Neutrophil (primary cell): ENCODE measurements around the gene ADH7.

Source experiments
- H3K27ac ChIP-seq: fragments of 200-600 bp; sonication (generic); 2 replicates; pipeline ENCODE4 v1.5.1; 2016; ENCODE audit warnings: mild to moderate bottlenecking, moderate library complexity
- H3K27me3 ChIP-seq: fragments of 200-600 bp; sonication (generic); 2 replicates; pipeline ENCODE4 v1.6.0; 2016; ENCODE audit warnings: mild to moderate bottlenecking
- H3K36me3 ChIP-seq: fragments of 200-600 bp; sonication (generic); 2 replicates; pipeline ENCODE4 v1.5.1; 2017
- H3K4me1 ChIP-seq, 2 experiments: fragments of 200-600 bp in 1 of 2; sonication (generic) in 1 of 2; 1 replicate in 1 of 2; 2 replicates in 1 of 2; pipeline versions ENCODE4 v1.5.1 to v1.6.1; 2013 to 2016; ENCODE audit warnings: low read depth in 1 of 2, low read length in 1 of 2, mild to moderate bottlenecking in 1 of 2, moderate library complexity in 1 of 2; ENCODE audit not compliant: control insufficient read depth in 1 of 2, insufficient read depth in 1 of 2
- H3K4me3 ChIP-seq, 2 experiments: fragments of 200-600 bp in 1 of 2; sonication (generic) in 1 of 2; 1 replicate in 1 of 2; 2 replicates in 1 of 2; pipeline ENCODE4 v1.5.1; 2013 to 2016; ENCODE audit warnings: low read depth in 1 of 2, low read length in 1 of 2, mild to moderate bottlenecking in 1 of 2, moderate library complexity in 1 of 2
- H3K9me3 ChIP-seq: fragments of 200-600 bp; sonication (generic); 2 replicates; pipeline ENCODE4 v1.5.1; 2016
- TF ChIP-seq, protein P1 (sequence below): fragments of 200-600 bp; sonication (generic); IDR thresholded peaks from 2 replicates; pipeline ENCODE4 v1.5.1; 2016; ENCODE audit warnings: antibody characterized with exemption

ADH7 gene

DNA sequence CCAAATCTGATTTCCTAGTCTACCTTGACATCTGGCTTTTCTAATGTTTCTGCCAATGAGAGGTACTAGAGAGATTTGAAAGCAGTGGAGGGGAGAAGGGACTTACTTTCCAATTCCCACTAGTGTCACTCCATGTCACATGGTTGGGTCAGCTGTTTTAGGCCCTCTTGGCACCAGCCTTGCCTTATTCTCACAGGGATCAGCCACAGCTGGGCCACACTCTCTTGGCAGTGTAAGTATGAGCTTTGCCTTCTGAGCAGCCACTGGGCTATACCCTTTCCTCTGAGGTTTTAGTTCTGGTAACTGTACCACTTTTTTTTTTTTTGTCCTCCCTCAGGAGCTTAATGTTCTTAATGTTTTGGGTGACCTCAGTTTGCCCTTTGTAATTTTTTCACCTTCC is 72.4 kb downstream of the ADH7 start:
- Histone ChIP-seq H3K4me3 (no peak overlapping the region), H3K27ac (no peak overlapping the region), H3K36me3 (no peaks in the 10 kb centered on the region), H3K4me1 (no peaks in the 10 kb centered on the region), H3K9me3 (no peaks in the 10 kb centered on the region), H3K27me3 (no peaks in the 10 kb centered on the region)
- TF ChIP-seq, protein P1, sequence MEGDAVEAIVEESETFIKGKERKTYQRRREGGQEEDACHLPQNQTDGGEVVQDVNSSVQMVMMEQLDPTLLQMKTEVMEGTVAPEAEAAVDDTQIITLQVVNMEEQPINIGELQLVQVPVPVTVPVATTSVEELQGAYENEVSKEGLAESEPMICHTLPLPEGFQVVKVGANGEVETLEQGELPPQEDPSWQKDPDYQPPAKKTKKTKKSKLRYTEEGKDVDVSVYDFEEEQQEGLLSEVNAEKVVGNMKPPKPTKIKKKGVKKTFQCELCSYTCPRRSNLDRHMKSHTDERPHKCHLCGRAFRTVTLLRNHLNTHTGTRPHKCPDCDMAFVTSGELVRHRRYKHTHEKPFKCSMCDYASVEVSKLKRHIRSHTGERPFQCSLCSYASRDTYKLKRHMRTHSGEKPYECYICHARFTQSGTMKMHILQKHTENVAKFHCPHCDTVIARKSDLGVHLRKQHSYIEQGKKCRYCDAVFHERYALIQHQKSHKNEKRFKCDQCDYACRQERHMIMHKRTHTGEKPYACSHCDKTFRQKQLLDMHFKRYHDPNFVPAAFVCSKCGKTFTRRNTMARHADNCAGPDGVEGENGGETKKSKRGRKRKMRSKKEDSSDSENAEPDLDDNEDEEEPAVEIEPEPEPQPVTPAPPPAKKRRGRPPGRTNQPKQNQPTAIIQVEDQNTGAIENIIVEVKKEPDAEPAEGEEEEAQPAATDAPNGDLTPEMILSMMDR, result no peak
